K562 (cell line): ENCODE measurements around the gene CHCHD5. TPM values are rescaled to one million over a fixed set of nuclear protein-coding genes. Genes with fewer than 3 reads are reported as not detected.

ENCODE experiments used
- ATAC-seq: fragments of 200-7000 bp; cut with Tn5 transposase; 3 replicates; pipeline ENCODE4 v1.9.1; 2020; ENCODE audit warnings: moderate library complexity
- BruUV-seq: library from RNA; stranded (reverse); fragments of 400-500 nt; replicated peaks from 2 replicates; lab custom pipeline; 2021; lab: Mats Ljungman, UMichigan
- CTCF ChIA-PET: fragments of 300-600 bp; formaldehyde crosslinking; extraction: SDS; loops from one replicate; lab custom pipeline; 2021; ENCODE audit warnings: low intra/inter-chr PET ratio; lab: Yijun Ruan, JAX
- POLR2A ChIA-PET: fragments of 300-600, 350-650 bp; sonication (Branson Sonifier 250); formaldehyde crosslinking; extraction: SDS; loops from one replicate; lab custom pipeline; 2021; ENCODE audit warnings: antibody characterized with exemption, inconsistent platforms; lab: Yijun Ruan, JAX
- DNase-seq, 4 experiments: peaks; one replicate each; pipeline versions ENCODE4 v3.0.0 to v3.0.0-alpha.2; 2011 to 2018; ENCODE audit warnings: low spot score in 3 of 4, mixed read lengths in 3 of 4; ENCODE audit errors: extremely low read depth in 1 of 4
- FAIRE-seq: peaks from 2 replicates; lab custom pipeline; 2011; peaks lifted over from hg19 to GRCh38; lab: Jason Lieb, UNC
- H2AFZ ChIP-seq: 2 replicates; pipeline ENCODE4 v1.6.0; 2011; ENCODE audit warnings: low read depth, low read length, control low read depth, inconsistent platforms
- H3K27ac ChIP-seq: fragments of 200-600 bp; 3 replicates; pipeline ENCODE4 v1.8.0; 2011; ENCODE audit warnings: low read depth, mild to moderate bottlenecking, control low read depth, inconsistent platforms, low read length, moderate library complexity, mixed read lengths; ENCODE audit errors: extremely low read depth
- H3K27me3 ChIP-seq, 2 experiments: fragments of 300-600 bp in 1 of 2; 2 replicates in 1 of 2; 3 replicates in 1 of 2; pipeline versions ENCODE4 v1.6.0 to v1.8.0; 2011; ENCODE audit warnings: inconsistent platforms in 2 of 2, low read length in 2 of 2, mild to moderate bottlenecking in 1 of 2, mixed read lengths in 1 of 2, moderate library complexity in 1 of 2; ENCODE audit not compliant: control insufficient read depth in 2 of 2, insufficient read depth in 2 of 2
- H3K36me3 ChIP-seq: fragments of 300-600 bp; 3 replicates; pipeline ENCODE4 v1.8.0; 2011; ENCODE audit warnings: mild to moderate bottlenecking, low read length, inconsistent platforms; ENCODE audit not compliant: control insufficient read depth, insufficient read depth
- H3K4me1 ChIP-seq, 2 experiments: fragments of 200-600 bp in 1 of 2; replicated peaks in 1 of 2; 2 replicates in 1 of 2; 3 replicates in 1 of 2; pipeline versions ENCODE4 v1.5.1 to v1.8.0; 2011; ENCODE audit warnings: inconsistent platforms in 2 of 2, low read length in 2 of 2, mild to moderate bottlenecking in 1 of 2, mixed read lengths in 1 of 2, moderate library complexity in 1 of 2; ENCODE audit not compliant: control insufficient read depth in 2 of 2, insufficient read depth in 2 of 2
- H3K4me2 ChIP-seq: 2 replicates; pipeline ENCODE4 v1.6.1; 2011; ENCODE audit warnings: low read length, control low read depth, inconsistent platforms, mixed read lengths; ENCODE audit not compliant: insufficient read depth
- H3K4me3 ChIP-seq: fragments of 200-600 bp; sonication (generic), shearing (Covaris generic); 2 replicates; pipeline ENCODE4 v1.5.1; 2016; ENCODE audit warnings: control low read depth, inconsistent platforms
- H3K79me2 ChIP-seq: fragments of 200-600 bp; 3 replicates; pipeline ENCODE4 v1.8.0; 2011; ENCODE audit warnings: low read length, inconsistent platforms; ENCODE audit not compliant: control insufficient read depth, insufficient read depth
- H3K9ac ChIP-seq, 2 experiments: 2 replicates each; pipeline versions ENCODE4 v1.6.0 to v1.6.1; 2011; ENCODE audit warnings: low read depth in 2 of 2, low read length in 2 of 2, control low read depth in 1 of 2, inconsistent platforms in 1 of 2, mild to moderate bottlenecking in 1 of 2, mixed read lengths in 1 of 2; ENCODE audit not compliant: insufficient read depth in 1 of 2
- H3K9me1 ChIP-seq: one replicate; pipeline ENCODE4 v1.6.0; 2011; ENCODE audit warnings: inconsistent platforms, mild to moderate bottlenecking, low read length, moderate library complexity; ENCODE audit not compliant: control insufficient read depth, insufficient read depth
- H3K9me3 ChIP-seq: replicated peaks from 2 replicates; pipeline ENCODE4 v1.5.1; 2011; ENCODE audit warnings: low read depth, low read length, inconsistent platforms; ENCODE audit not compliant: control insufficient read depth, insufficient read depth
- H4K20me1 ChIP-seq: replicated peaks from 2 replicates; pipeline ENCODE4 v1.6.1; 2011; ENCODE audit warnings: low read length, inconsistent platforms, mixed read lengths; ENCODE audit not compliant: control insufficient read depth, insufficient read depth
- ARID3A ChIP-seq: IDR thresholded peaks from 2 replicates; pipeline ENCODE4 v1.6.1; 2012; ENCODE audit warnings: low read depth, low read length, improper control_type of control experiment, borderline replicate concordance
- ARID4B ChIP-seq: sonication (generic); formaldehyde crosslinking; IDR thresholded peaks from 2 replicates; pipeline ENCODE4 v1.8.0; 2022; ENCODE audit warnings: mild to moderate bottlenecking, missing genetic modification reagents
- BRF1 ChIP-seq: IDR thresholded peaks from 3 replicates; pipeline ENCODE4 v1.6.1; 2011; ENCODE audit warnings: borderline replicate concordance, mild to moderate bottlenecking; ENCODE audit not compliant: insufficient read length; ENCODE audit errors: extremely low read depth
- MYBL2 ChIP-seq, 2 experiments: fragments of 450-650 bp in 1 of 2; sonication (generic) in 1 of 2; formaldehyde crosslinking in 1 of 2; IDR thresholded peaks; 2 replicates each; pipeline versions ENCODE4 v1.6.1 to v1.8.1; 2017 to 2022; ENCODE audit warnings: borderline replicate concordance in 1 of 2, inconsistent platforms in 1 of 2, low read depth in 1 of 2, mild to moderate bottlenecking in 1 of 2, missing genetic modification reagents in 1 of 2, moderate library complexity in 1 of 2
- PHTF2 ChIP-seq: fragments of 250-450 bp; sonication (Bioruptor Pico); IDR thresholded peaks from 2 replicates; pipeline ENCODE4 v1.5.0; 2021; ENCODE audit warnings: mild to moderate bottlenecking
- RCOR1 ChIP-seq, 2 experiments: IDR thresholded peaks; 2 replicates each; pipeline ENCODE4 v1.6.1; 2012; ENCODE audit warnings: low read depth in 2 of 2, low read length in 2 of 2, borderline replicate concordance in 1 of 2, improper control_type of control experiment in 1 of 2
- SMC3 ChIP-seq: conservative IDR thresholded peaks from 2 replicates; pipeline ENCODE4 v1.6.1; 2011; ENCODE audit warnings: low read depth, low read length, improper control_type of control experiment; ENCODE audit not compliant: insufficient read depth
- TBP ChIP-seq: optimal IDR thresholded peaks from 2 replicates; pipeline ENCODE3; 2011; ENCODE audit warnings: low read depth, low read length, improper control_type of control experiment
- TFAP4 ChIP-seq: sonication (generic); formaldehyde crosslinking; IDR thresholded peaks from 2 replicates; pipeline ENCODE4 v1.8.0; 2022; ENCODE audit warnings: missing genetic modification reagents, mild to moderate bottlenecking, moderate library complexity, borderline replicate concordance
- TOE1 ChIP-seq, 2 experiments: fragments of 450-650 bp in 1 of 2; sonication (generic) in 1 of 2; formaldehyde crosslinking in 1 of 2; IDR thresholded peaks; 2 replicates each; pipeline versions ENCODE4 v1.7.1 to v1.8.0; 2016 to 2022; ENCODE audit warnings: borderline replicate concordance in 2 of 2, mild to moderate bottlenecking in 2 of 2, antibody characterized with exemption in 1 of 2, inconsistent platforms in 1 of 2, low read depth in 1 of 2, missing genetic modification reagents in 1 of 2, moderate library complexity in 1 of 2
- ZBED1 ChIP-seq: IDR thresholded peaks from 2 replicates; pipeline ENCODE4 v1.6.1; 2014
- ZNF347 ChIP-seq: fragments of 450-650 bp; formaldehyde crosslinking; IDR thresholded peaks from 2 replicates; pipeline ENCODE4 v1.4.0; 2020; ENCODE audit warnings: low read depth, mild to moderate bottlenecking, moderate library complexity
- WGBS: fragments of 100-300 bp; shearing (Covaris generic); methylation state at CpG from one replicate; pipeline ENCODE4 v1.1.6; 2016; ENCODE audit warnings: low coverage, mixed read lengths; ENCODE audit not compliant: insufficient coverage; ENCODE audit errors: missing lambda C conversion rate; 5-methylcytosine and 5-hydroxymethylcytosine counted together
- in situ Hi-C: fragments of 300-500 bp; cut with MboI; formaldehyde crosslinking; loops from 4 replicates; pipeline ENCODE4 v1.15.0; 2018; ENCODE audit warnings: inconsistent platforms, mixed read lengths
- intact Hi-C: fragments of 100-400 bp; cut with micrococcal nuclease; formaldehyde crosslinking; loops from 2 replicates; pipeline ENCODE4 v1.14.2; 2022
- polyA plus RNA-seq, 8 experiments: library from polyadenylated mRNA; depleted of rRNA in 4 of 8; stranded (reverse) in 5 of 8; unstranded in 3 of 8; fragments of >200 nt; fragmentation: Nextera tagmentation in 2 of 8; fragmentation: Illumina TruSeq in 1 of 8; extraction: Ambion mirVana in 2 of 8; extraction: Trizol in 1 of 8; gene quantifications; 2 replicates each; pipeline versions ENCODE4 v1.2.1 to v1.2.3, GENCODE V29; 2011 to 2014; ENCODE audit warnings: inconsistent platforms in 1 of 8, missing spikeins in 1 of 8
- total RNA-seq, 7 experiments: library from RNA; depleted of rRNA in 6 of 7; stranded (reverse); fragments of >200 nt in 6 of 7; fragmentation: Illumina TruSeq in 2 of 7; extraction: Trizol in 2 of 7; gene quantifications; 2 replicates each; pipeline versions ENCODE4 v1.2.1 to v1.2.3, GENCODE V29; 2011 to 2021; ENCODE audit warnings: low replicate concordance in 1 of 7

CHCHD5 gene
- total and polyA plus RNA-seq, 9 of the 15 experiments (the other 6 are each of a cell fraction or from before 2014, with no cell fraction given), result 7.4 to 79.3 (median 33.4) TPM

GRCh38 chr2:112582314-112582746, 2.1 kb upstream of the CHCHD5 start:
- H3K36me3 ChIP-seq, result peaks cover 13% of the 10 kb centered on the region; the same call in 1 of the 3 replicates
- peak overlapping the region in 1 of 2 experiments; percentile 46; a peak in 1 of 4 replicates for H3K9ac ChIP-seq
- WGBS, result 32% methylated on average over 10 of the region's 10 CpGs
- intact Hi-C loops, result loop anchor here (1.0 to 5.0 kb wide), 5 partner anchors 40 to 695 kb away; partner anchors contain the start of genes POLR1B and ZC3H6
- peak; percentile 30 for ATAC-seq
- H3K9me3 ChIP-seq, result no peaks in the 10 kb centered on the region
- ChIA-PET POLR2A (interaction anchor here (0.9 to 1.6 kb wide), 2 partner anchors 94 to 103 kb away, joined by 4 read pairs; no protein-coding TSS in a partner anchor), CTCF (interaction anchor here (0.6 to 3.1 kb wide), 6 partner anchors 40 to 533 kb away, joined by 3 to 24 read pairs (median 8); partner anchors contain the start of genes POLR1B and TTL)
- H3K4me2 ChIP-seq, result no peak overlapping the region
- H3K9me1 ChIP-seq, result no peaks in the 10 kb centered on the region
- FAIRE-seq, result peak; percentile 67
- no peak overlapping the region for H3K4me3 ChIP-seq
- peak; percentile 19 to 72 (median 32) for DNase-seq
- no TSS peak for BruUV-seq
- H3K27ac ChIP-seq, result peak overlapping the region; percentile 56; the same call in 2 of the 3 replicates
- H3K79me2 ChIP-seq, result peaks cover 24% of the 10 kb centered on the region
- H4K20me1 ChIP-seq, result no peaks in the 10 kb centered on the region
- in situ Hi-C loops, result loop anchor here (10.0 kb wide), 2 partner anchors 458 to 678 kb away; no protein-coding TSS in a partner anchor
- H2AFZ ChIP-seq, result peak overlapping the region; percentile 40
- peaks cover 16 to 19% of the 10 kb centered on the region in 2 experiments; a peak in 4 of 5 replicates for H3K4me1 ChIP-seq
- H3K27me3 ChIP-seq, result no peaks in the 10 kb centered on the region
- no peak for TF ChIP-seq TFAP4 (CRISPR knock-in tag)
- TF ChIP-seq ARID4B (CRISPR knock-in tag), result no peak
- no peak for TF ChIP-seq TOE1 (IDR thresholded peaks at IDR 0.05; ENCODE audit: borderline replicate concordance)
- no peak for TF ChIP-seq TOE1 (CRISPR knock-in tag; IDR thresholded peaks at IDR 0.05; ENCODE audit: borderline replicate concordance, low read depth)
- TF ChIP-seq BRF1, result no peak
- no peak for TF ChIP-seq RCOR1 (IDR thresholded peaks at IDR 0.05; ENCODE audit: borderline replicate concordance in 1 of 2, low read depth in 2 of 2, low read length in 2 of 2)
- TF ChIP-seq TBP, result no peak
- peak; percentile 36; the same call in 1 of the 2 replicates for TF ChIP-seq SMC3
- no peak for TF ChIP-seq ZNF347 (CRISPR knock-in tag)
- peak; percentile 67 for TF ChIP-seq MYBL2 (IDR thresholded peaks at IDR 0.05; ENCODE audit: low read depth)
- no peak for TF ChIP-seq MYBL2 (CRISPR knock-in tag; IDR thresholded peaks at IDR 0.05; ENCODE audit: borderline replicate concordance)
- peak; percentile 83 for TF ChIP-seq ARID3A
- TF ChIP-seq PHTF2 (CRISPR knock-in tag), result no peak
- TF ChIP-seq ZBED1, result no peak
